ENCODE measurements around the gene ABCG8.

- TF ChIP-seq POLR2A (IDR thresholded peaks at IDR 0.05) (no peak), CTCF (IDR thresholded peaks at IDR 0.05) (no peak)
These were observed 60.8 kb downstream of the ABCG8 start for GRCh38 chr2:43899589-43899988.
